GM18526 (cell line): Measurements from ENCODE around the gene LPP.

Experiments used
- POLR2A ChIP-seq: IDR thresholded peaks from 3 replicates; pipeline ENCODE4 v1.6.1; 2011; ENCODE audit not compliant: insufficient read length; ENCODE audit errors: extremely low read depth

Gene LPP

GRCh38 chr3:188473045-188473444 lies 319.1 kb downstream of the LPP start:
- no peak for TF ChIP-seq POLR2A

GRCh38 chr3:188473591-188474288 lies 319.8 kb downstream of the LPP start:
- TF ChIP-seq POLR2A = no peak

- no peak for TF ChIP-seq POLR2A
Measured at GRCh38 chr3:188476935-188477334, 323.0 kb downstream of the LPP start.

- no peak for TF ChIP-seq POLR2A
Measured at GRCh38 chr3:188480011-188480410, 326.1 kb downstream of the LPP start.

- no peak for TF ChIP-seq POLR2A
Measured at GRCh38 chr3:188482929-188483328, 329.0 kb downstream of the LPP start.

- no peak for TF ChIP-seq POLR2A
Measured at GRCh38 chr3:188486126-188486525, 332.2 kb downstream of the LPP start.

- TF ChIP-seq POLR2A = no peak
Measured at GRCh38 chr3:188486952-188487351, 333.0 kb downstream of the LPP start.

- no peak for TF ChIP-seq POLR2A
Measured at GRCh38 chr3:188487652-188488051, 333.7 kb downstream of the LPP start.

- TF ChIP-seq POLR2A = no peak
Measured at GRCh38 chr3:188488801-188489200, 334.8 kb downstream of the LPP start.

GRCh38 chr3:188489639-188490405 lies 335.9 kb downstream of the LPP start:
- no peak for TF ChIP-seq POLR2A

GRCh38 chr3:188490416-188490815 lies 336.5 kb downstream of the LPP start:
- TF ChIP-seq POLR2A = no peak

- no peak for TF ChIP-seq POLR2A
Measured at GRCh38 chr3:188491276-188491687, 337.3 kb downstream of the LPP start.

GRCh38 chr3:188496390-188496789 lies 342.4 kb downstream of the LPP start:
- no peak for TF ChIP-seq POLR2A

GRCh38 chr3:188497021-188497420 lies 343.1 kb downstream of the LPP start:
- TF ChIP-seq POLR2A = no peak

- no peak for TF ChIP-seq POLR2A
Measured at GRCh38 chr3:188503647-188504046, 349.7 kb downstream of the LPP start.

GRCh38 chr3:188505151-188505550 lies 351.2 kb downstream of the LPP start:
- no peak for TF ChIP-seq POLR2A
